Chondrocyte (in vitro differentiated cells): ENCODE data around the gene UNCX. TPM values are rescaled to one million over a fixed set of nuclear protein-coding genes. Genes with fewer than 3 reads are reported as not detected.

Experiments used
- DNase-seq: peaks from one replicate; pipeline ENCODE4 v3.0.0; 2021; ENCODE audit warnings: mixed read lengths, low spot score
- H3K27ac Mint-ChIP-seq: one replicate; pipeline ENCODE4 v1.8.0; 2021; ENCODE audit warnings: mild to moderate bottlenecking, moderate library complexity, mixed read lengths; ENCODE audit not compliant: unreplicated experiment
- H3K27me3 Mint-ChIP-seq: 2 replicates; pipeline ENCODE4 v1.8.0; 2021; ENCODE audit warnings: low read depth, mixed read lengths
- H3K36me3 Mint-ChIP-seq: 2 replicates; pipeline ENCODE4 v1.8.0; 2021; ENCODE audit warnings: low read depth, mixed read lengths
- H3K4me1 Mint-ChIP-seq: 2 replicates; pipeline ENCODE4 v1.8.0; 2021; ENCODE audit warnings: low read depth, mild to moderate bottlenecking, mixed read lengths
- H3K4me3 Mint-ChIP-seq: one replicate; pipeline ENCODE4 v1.8.0; 2021; ENCODE audit warnings: mild to moderate bottlenecking, moderate library complexity, mixed read lengths; ENCODE audit not compliant: unreplicated experiment
- H3K9me3 Mint-ChIP-seq: 2 replicates; pipeline ENCODE4 v1.8.0; 2021; ENCODE audit warnings: low read depth, mixed read lengths
- long read RNA-seq: library from polyadenylated mRNA; stranded (forward); transcript quantifications from one replicate; pipeline ENCODE4 v2.0.0, GENCODE V29; 2021
- total RNA-seq: library from RNA; stranded (reverse); gene quantifications from 3 replicates; pipeline ENCODE4 v1.2.1, GENCODE V29; 2021
- TF ChIP-seq, protein P1 (sequence below): fragments of 200-600 bp; sonication (generic); IDR thresholded peaks from 2 replicates; pipeline ENCODE4 v1.5.0; 2021; ENCODE audit warnings: antibody characterized with exemption, mild to moderate bottlenecking, moderate library complexity

UNCX gene
- total RNA-seq = not detected in 3 replicates
- long read RNA-seq = 0 reads

DNA sequence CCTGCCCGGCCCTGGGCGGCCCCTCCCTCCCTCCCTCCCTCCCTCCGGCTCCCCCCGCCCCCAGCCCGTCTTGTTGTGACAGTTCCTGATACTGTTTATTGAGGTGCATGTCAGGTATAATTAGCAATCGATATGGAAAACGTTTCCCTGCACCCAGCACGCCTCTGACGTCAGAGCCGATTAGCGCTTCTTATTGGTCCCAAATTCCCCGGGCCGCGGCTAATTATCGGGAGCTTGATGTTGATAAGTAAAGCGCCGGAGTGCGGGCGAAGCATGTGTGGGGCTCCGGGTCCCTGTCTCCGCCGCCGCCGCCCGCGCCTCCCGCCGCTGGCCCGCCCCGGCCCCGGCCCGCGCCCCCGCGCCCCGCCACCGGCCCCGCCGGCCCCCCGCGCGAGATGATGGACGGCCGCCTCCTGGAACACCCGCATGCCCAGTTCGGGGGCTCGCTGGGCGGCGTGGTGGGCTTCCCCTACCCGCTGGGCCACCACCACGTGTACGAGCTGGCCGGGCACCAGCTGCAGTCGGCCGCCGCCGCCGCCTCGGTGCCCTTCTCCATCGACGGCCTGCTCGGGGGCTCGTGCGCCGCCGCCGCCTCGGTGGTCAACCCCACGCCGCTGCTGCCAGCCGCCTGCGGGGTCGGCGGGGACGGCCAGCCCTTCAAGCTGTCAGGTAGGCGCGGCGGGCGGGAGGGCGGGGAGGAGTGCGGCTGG lies at the start of gene UNCX:
TSS of gene UNCX (plus strand) at position 250 of the 710 bp plus-strand sequence. CDS start at position 396, 146 bp downstream.
- Mint-ChIP-seq H3K4me3 (no peak within 1 kb of the TSS), H3K9me3 (no peaks in the 10 kb centered on the region), H3K36me3 (peaks cover 9% of the 10 kb centered on the region), H3K27ac (no peak within 1 kb of the TSS), H3K4me1 (peaks cover 5% of the 10 kb centered on the region), H3K27me3 (peaks cover 43% of the 10 kb centered on the region)
- TF ChIP-seq, protein P1, sequence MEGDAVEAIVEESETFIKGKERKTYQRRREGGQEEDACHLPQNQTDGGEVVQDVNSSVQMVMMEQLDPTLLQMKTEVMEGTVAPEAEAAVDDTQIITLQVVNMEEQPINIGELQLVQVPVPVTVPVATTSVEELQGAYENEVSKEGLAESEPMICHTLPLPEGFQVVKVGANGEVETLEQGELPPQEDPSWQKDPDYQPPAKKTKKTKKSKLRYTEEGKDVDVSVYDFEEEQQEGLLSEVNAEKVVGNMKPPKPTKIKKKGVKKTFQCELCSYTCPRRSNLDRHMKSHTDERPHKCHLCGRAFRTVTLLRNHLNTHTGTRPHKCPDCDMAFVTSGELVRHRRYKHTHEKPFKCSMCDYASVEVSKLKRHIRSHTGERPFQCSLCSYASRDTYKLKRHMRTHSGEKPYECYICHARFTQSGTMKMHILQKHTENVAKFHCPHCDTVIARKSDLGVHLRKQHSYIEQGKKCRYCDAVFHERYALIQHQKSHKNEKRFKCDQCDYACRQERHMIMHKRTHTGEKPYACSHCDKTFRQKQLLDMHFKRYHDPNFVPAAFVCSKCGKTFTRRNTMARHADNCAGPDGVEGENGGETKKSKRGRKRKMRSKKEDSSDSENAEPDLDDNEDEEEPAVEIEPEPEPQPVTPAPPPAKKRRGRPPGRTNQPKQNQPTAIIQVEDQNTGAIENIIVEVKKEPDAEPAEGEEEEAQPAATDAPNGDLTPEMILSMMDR = no peak
- no peak for DNase-seq

DNA sequence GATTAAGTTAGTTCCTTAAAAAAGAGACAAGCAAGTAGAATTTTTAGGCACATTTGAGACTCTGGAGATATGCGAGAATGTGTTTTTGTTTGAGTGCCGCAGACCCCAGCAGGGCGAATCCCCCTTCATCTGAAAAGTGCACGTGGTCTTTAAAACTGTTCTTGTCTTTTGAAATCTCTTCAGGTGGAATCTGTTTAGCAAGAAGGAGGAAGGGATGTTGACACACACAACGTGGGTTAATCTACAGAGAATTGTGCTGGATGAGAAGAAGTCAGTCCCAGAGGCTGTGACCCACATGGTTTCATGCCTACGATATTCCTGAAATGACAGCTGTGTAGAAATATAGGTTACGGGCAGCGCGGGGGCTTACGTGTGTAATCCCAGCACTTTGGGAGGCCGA lies 45.5 kb upstream of the UNCX start:
- Mint-ChIP-seq H3K4me1 (peaks cover 1% of the 10 kb centered on the region), H3K27ac (no peak overlapping the region), H3K9me3 (no peaks in the 10 kb centered on the region), H3K4me3 (no peak overlapping the region), H3K36me3 (no peaks in the 10 kb centered on the region), H3K27me3 (peaks cover 41% of the 10 kb centered on the region)
- DNase-seq = no peak
- TF ChIP-seq, protein P1 = no peak

DNA sequence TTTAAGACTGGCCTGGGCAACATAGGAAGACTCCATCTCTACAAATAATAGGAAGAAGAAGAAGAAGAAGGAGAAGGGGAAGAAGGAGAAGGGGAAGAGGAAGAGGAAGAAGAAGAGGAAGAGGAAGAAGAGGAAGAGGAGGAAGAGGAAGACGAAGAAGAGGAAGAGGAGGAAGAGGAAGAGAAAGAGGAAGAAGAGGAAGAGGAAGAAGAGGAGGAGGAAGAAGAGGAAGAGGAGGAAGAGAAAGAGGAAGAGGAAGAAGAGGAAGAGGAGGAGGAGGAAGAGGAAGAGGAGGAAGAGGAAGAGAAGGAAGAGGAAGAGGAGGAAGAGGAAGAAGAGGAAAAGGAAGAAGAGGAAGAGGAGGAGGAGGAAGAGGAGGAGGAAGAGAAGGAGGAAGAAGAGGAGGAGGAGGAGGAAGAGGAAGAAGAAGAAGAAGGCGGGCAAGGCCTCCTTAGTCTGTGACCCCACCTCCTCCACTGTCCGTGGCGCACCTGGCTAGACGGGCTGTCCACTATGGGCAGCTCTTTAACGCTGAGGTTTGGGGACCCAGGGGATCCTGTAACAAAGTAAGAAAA lies 43.9 kb upstream of the UNCX start:
- H3K4me1 Mint-ChIP-seq = peaks cover 4% of the 10 kb centered on the region
- no peaks in the 10 kb centered on the region for H3K9me3 Mint-ChIP-seq
- H3K4me3 Mint-ChIP-seq = no peak overlapping the region
- no peak for DNase-seq
- TF ChIP-seq, protein P1 = no peak
- no peak overlapping the region for H3K27ac Mint-ChIP-seq
- H3K36me3 Mint-ChIP-seq = no peaks in the 10 kb centered on the region
- H3K27me3 Mint-ChIP-seq = peaks cover 40% of the 10 kb centered on the region

DNA sequence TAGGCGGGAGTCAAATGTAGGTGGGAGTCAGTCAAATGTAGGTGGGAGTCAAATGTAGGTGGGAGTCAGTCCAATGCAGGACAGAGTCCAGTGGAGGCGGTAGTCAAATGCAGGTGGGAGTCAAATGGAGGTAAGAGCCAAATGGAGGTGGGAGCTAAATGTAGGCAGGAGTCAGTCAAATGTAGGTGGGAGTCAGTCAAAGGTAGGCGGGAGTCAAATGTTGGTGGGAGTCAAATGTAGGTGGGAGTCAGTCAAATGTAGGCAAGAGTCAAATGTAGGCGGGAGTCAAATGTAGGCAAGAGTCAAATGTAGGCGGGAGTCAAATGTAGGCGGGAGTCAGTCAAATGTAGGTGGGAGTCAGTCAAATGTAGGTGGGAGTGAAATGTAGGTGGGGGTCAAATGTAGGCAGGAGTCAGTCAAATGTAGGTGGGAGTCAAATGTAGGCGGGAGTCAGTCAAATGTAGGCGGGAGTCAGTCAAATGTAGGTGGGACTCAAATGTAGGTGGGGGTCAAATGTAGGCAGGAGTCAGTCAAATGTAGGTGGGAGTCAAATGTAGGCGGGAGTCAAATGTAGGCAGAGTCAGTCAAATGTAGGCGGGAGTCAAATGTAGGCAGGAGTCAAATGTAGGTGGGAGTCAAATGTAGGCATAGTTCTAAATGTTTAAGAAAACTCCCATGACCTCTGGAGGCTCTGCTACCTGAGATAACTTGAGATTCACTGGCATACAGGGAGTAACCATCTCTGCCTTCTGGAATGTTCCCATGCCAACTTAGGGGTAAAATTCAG lies 42.5 kb upstream of the UNCX start:
- H3K4me1 Mint-ChIP-seq = peaks cover 4% of the 10 kb centered on the region
- H3K4me3 Mint-ChIP-seq = no peak overlapping the region
- H3K27ac Mint-ChIP-seq = no peak overlapping the region
- peaks cover 46% of the 10 kb centered on the region for H3K27me3 Mint-ChIP-seq
- H3K36me3 Mint-ChIP-seq = peaks cover under 1% of the 10 kb centered on the region
- no peak for DNase-seq
- H3K9me3 Mint-ChIP-seq = no peaks in the 10 kb centered on the region
- TF ChIP-seq, protein P1 = no peak

DNA sequence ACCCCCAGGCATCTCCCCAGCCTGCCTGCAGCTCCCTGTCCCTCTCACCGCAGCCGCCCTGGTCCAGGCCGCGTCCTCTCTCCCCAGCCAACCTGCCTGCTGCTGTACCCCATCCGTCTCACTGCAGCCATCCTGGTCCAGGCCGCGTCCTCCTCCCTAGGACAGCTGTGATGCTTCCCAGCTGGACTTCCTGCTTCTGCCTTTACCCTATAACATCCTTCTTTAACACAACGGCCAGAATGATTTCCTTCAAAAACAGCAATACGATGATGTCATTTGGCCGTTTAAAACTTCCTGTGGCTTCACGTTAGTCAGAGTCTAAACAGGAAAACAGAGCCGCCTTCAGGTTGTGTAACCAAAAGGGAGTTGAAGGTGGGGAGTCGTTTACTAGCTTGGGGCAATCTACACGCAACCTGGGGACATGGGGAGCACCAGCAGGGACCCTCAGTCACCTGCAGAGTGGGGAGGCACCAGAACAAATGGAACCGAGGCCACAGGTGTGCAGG lies 40.4 kb upstream of the UNCX start:
- peaks cover 33% of the 10 kb centered on the region for H3K27me3 Mint-ChIP-seq
- no peak overlapping the region for H3K4me3 Mint-ChIP-seq
- no peak for DNase-seq
- H3K27ac Mint-ChIP-seq = no peak overlapping the region
- H3K9me3 Mint-ChIP-seq = no peaks in the 10 kb centered on the region
- H3K36me3 Mint-ChIP-seq = peaks cover 2% of the 10 kb centered on the region
- peaks cover 4% of the 10 kb centered on the region for H3K4me1 Mint-ChIP-seq
- TF ChIP-seq, protein P1 = no peak
